ENCODE measurements around the gene TSC22D2.

- TF ChIP-seq SP1 (IDR thresholded peaks at IDR 0.05) (no peak), BHLHE40 (IDR thresholded peaks at IDR 0.05; ENCODE audit: borderline replicate concordance) (no peak), TARDBP (IDR thresholded peaks at IDR 0.05) (no peak), HDGF (IDR thresholded peaks at IDR 0.05; ENCODE audit: borderline replicate concordance) (no peak)
Measured at GRCh38 chr3:150447631-150448465, 39.8 kb downstream of the TSC22D2 start.
